Measurements from ENCODE around the gene PHACTR1.

The PHACTR1 gene

DNA sequence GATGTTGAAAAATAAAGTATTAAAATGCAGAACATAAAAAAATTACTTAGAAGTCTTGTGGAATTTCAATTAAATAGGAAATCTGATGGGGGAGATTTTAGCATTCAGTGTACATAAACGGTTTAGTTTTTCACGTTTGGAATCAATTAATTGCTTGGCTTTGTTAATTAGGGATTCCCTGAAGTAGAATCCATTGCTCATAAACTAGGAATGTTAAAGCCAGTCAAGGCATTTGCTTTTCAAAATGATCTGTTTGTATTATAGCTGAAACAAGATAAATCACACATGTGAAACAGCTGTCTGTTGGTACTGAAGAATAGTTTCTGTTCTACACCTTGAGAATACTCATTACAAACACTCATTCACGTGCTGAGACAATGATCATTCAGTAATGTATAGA lies 313.8 kb downstream of the PHACTR1 start:
- TF ChIP-seq, protein P1, sequence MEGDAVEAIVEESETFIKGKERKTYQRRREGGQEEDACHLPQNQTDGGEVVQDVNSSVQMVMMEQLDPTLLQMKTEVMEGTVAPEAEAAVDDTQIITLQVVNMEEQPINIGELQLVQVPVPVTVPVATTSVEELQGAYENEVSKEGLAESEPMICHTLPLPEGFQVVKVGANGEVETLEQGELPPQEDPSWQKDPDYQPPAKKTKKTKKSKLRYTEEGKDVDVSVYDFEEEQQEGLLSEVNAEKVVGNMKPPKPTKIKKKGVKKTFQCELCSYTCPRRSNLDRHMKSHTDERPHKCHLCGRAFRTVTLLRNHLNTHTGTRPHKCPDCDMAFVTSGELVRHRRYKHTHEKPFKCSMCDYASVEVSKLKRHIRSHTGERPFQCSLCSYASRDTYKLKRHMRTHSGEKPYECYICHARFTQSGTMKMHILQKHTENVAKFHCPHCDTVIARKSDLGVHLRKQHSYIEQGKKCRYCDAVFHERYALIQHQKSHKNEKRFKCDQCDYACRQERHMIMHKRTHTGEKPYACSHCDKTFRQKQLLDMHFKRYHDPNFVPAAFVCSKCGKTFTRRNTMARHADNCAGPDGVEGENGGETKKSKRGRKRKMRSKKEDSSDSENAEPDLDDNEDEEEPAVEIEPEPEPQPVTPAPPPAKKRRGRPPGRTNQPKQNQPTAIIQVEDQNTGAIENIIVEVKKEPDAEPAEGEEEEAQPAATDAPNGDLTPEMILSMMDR (IDR thresholded peaks at IDR 0.05; ENCODE audit: insufficient read depth, low read length) = no peak
- no peak for TF ChIP-seq SPI1 (IDR thresholded peaks at IDR 0.05; ENCODE audit: borderline replicate concordance, low read depth)
- TF ChIP-seq, protein P2, sequence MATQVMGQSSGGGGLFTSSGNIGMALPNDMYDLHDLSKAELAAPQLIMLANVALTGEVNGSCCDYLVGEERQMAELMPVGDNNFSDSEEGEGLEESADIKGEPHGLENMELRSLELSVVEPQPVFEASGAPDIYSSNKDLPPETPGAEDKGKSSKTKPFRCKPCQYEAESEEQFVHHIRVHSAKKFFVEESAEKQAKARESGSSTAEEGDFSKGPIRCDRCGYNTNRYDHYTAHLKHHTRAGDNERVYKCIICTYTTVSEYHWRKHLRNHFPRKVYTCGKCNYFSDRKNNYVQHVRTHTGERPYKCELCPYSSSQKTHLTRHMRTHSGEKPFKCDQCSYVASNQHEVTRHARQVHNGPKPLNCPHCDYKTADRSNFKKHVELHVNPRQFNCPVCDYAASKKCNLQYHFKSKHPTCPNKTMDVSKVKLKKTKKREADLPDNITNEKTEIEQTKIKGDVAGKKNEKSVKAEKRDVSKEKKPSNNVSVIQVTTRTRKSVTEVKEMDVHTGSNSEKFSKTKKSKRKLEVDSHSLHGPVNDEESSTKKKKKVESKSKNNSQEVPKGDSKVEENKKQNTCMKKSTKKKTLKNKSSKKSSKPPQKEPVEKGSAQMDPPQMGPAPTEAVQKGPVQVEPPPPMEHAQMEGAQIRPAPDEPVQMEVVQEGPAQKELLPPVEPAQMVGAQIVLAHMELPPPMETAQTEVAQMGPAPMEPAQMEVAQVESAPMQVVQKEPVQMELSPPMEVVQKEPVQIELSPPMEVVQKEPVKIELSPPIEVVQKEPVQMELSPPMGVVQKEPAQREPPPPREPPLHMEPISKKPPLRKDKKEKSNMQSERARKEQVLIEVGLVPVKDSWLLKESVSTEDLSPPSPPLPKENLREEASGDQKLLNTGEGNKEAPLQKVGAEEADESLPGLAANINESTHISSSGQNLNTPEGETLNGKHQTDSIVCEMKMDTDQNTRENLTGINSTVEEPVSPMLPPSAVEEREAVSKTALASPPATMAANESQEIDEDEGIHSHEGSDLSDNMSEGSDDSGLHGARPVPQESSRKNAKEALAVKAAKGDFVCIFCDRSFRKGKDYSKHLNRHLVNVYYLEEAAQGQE (IDR thresholded peaks at IDR 0.05; ENCODE audit: insufficient replicate concordance, low read depth) = no peak
- no peak for TF ChIP-seq GABPA (IDR thresholded peaks at IDR 0.05; ENCODE audit: low read depth)
- DNase-seq (ENCODE audit: low read depth in 1 of 2, low spot score in 1 of 2) = no peak
- Histone ChIP-seq H3K4me3 (replicated peaks; ENCODE audit: insufficient read depth, low read length) (no peak overlapping the region), H3K27ac (replicated peaks) (no peak overlapping the region), H3K27me3 (ENCODE audit: insufficient read depth, poor library complexity, severe bottlenecking) (no peaks in the 10 kb centered on the region)

DNA sequence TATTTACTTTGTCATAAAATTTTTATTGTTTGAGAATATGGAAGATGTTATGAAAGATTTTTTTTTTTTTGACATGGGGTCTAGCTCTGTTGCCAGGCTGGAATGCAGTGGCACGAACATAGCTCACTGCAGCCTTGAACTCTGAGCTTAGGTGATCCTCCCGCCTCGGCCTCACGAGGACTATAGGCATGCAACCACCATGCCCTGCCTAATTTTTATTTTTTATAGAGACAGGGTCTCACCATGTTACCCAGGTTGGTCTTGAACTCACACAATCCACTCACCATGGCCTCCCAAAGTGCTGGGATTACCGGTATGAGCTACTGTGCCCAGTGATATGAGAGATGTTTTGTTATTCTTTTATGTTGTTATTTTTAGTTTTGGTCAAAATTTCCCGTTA lies 316.0 kb downstream of the PHACTR1 start:
- H3K27me3 ChIP-seq (ENCODE audit: insufficient read depth, poor library complexity, severe bottlenecking) = no peaks in the 10 kb centered on the region
- no peak for TF ChIP-seq POLR2AphosphoS5 (IDR thresholded peaks at IDR 0.05; ENCODE audit: low read depth)
- TF ChIP-seq, protein P1 (IDR thresholded peaks at IDR 0.05; ENCODE audit: insufficient read depth, low read length) = no peak
- TF ChIP-seq, protein P2 (IDR thresholded peaks at IDR 0.05; ENCODE audit: insufficient replicate concordance, low read depth) = no peak
- TF ChIP-seq GABPA (IDR thresholded peaks at IDR 0.05; ENCODE audit: low read depth) = no peak
- no peak for TF ChIP-seq SPI1 (IDR thresholded peaks at IDR 0.05; ENCODE audit: borderline replicate concordance, low read depth)

DNA sequence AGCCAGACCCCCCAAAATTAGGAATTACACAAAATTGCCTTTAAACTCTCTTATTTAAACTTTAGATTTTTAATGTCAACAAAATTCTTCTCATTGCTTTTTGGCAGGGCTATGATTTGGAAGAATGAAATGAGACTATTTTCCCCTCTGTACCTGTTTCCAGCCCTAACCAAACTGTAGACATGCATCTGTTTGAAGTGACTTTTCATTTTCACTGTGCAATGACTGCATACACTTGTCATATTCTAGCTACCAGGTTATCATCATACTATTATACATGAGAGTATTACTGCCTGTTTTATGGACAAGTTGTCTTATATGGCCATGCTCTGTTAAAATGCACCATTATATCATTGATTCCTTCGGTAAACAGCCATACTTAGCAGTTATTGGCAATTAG lies 316.6 kb downstream of the PHACTR1 start:
- no peak overlapping the region for H3K27ac ChIP-seq (replicated peaks)

More for the DNA sequence above, 316.0 kb downstream of the PHACTR1 start:
- DNase-seq (ENCODE audit: low read depth in 1 of 2, low spot score in 1 of 2) = no peak
- no peak overlapping the region for H3K4me3 ChIP-seq (replicated peaks; ENCODE audit: insufficient read depth, low read length)
- H3K27ac ChIP-seq (replicated peaks) = no peak overlapping the region

More for the DNA sequence above, 316.6 kb downstream of the PHACTR1 start:
- no peak overlapping the region for H3K4me3 ChIP-seq (replicated peaks; ENCODE audit: insufficient read depth, low read length)
- no peak for DNase-seq (ENCODE audit: low read depth in 1 of 2, low spot score in 1 of 2)
- H3K27me3 ChIP-seq (ENCODE audit: insufficient read depth, poor library complexity, severe bottlenecking) = no peaks in the 10 kb centered on the region
- TF ChIP-seq, protein P2 (IDR thresholded peaks at IDR 0.05; ENCODE audit: insufficient replicate concordance, low read depth) = no peak
- TF ChIP-seq, protein P1 (IDR thresholded peaks at IDR 0.05; ENCODE audit: insufficient read depth, low read length) = no peak
- TF ChIP-seq GABPA (IDR thresholded peaks at IDR 0.05; ENCODE audit: low read depth) (no peak), SPI1 (IDR thresholded peaks at IDR 0.05; ENCODE audit: borderline replicate concordance, low read depth) (no peak), POLR2AphosphoS5 (IDR thresholded peaks at IDR 0.05; ENCODE audit: low read depth) (no peak)
